Globus pallidus (tissue), 1 donor: ENCODE measurements around the gene SPATA33.
"Not testable (repeated sequence)": the region's sequence is repeated elsewhere in the genome, so short reads cannot be mapped to it uniquely, and the experiment has no call there.

Source experiments
- DNase-seq: peaks from one replicate; pipeline ENCODE4 v3.0.0-alpha.2; 2015; ENCODE audit warnings: low spot score

The SPATA33 gene

DNA sequence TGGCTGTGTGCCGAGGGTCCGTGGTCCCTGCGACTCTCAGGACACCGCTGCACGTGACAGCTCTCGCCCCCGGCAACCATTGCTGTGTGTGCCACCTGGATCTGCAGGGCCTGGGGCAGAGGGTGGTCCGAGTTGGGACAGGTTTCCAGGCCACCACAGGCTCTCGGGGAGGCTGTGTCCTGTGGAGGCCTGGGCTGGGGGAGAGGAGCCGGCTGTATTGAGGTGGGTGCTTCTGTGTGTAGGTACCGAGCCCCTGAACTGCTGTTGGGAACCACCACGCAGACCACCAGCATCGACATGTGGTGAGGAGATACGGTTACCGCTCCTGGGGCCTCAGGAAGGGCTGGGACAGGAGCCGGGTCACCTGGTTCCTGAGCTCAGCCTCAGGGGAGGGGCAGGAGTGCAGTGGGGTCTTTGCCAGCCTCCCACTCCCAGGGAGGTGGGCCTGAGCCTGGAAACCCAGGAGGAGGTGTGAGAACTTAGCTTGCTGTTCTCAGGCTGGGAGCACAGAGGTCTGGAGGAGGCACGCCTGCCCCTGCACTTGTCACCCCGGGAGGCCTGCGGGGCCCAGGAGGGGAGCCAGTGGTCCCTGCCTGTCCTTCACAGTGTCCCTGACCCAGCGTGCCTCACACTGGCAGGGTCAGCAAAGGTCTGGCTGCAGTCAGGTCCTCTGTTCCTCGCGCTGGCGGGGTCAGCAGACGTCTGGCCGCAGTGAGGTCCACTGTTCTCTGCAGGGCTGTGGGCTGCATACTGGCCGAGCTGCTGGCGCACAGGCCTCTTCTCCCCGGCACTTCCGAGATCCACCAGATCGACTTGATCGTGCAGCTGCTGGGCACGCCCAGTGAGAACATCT lies 36.5 kb downstream of the SPATA33 start:
- no peak for DNase-seq

DNA sequence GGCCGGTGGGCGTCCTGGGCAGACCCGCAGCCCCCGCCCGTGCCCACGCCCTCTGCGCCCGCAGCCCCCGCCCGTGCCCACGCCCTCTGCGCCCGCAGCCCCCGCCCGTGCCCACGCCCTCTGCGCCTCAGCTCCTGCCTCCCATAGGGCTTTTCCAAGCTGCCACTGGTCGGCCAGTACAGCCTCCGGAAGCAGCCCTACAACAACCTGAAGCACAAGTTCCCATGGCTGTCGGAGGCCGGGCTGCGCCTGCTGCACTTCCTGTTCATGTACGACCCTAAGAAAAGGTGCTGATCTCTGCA lies 37.1 kb downstream of the SPATA33 start:
- not testable (repeated sequence) for DNase-seq

DNA sequence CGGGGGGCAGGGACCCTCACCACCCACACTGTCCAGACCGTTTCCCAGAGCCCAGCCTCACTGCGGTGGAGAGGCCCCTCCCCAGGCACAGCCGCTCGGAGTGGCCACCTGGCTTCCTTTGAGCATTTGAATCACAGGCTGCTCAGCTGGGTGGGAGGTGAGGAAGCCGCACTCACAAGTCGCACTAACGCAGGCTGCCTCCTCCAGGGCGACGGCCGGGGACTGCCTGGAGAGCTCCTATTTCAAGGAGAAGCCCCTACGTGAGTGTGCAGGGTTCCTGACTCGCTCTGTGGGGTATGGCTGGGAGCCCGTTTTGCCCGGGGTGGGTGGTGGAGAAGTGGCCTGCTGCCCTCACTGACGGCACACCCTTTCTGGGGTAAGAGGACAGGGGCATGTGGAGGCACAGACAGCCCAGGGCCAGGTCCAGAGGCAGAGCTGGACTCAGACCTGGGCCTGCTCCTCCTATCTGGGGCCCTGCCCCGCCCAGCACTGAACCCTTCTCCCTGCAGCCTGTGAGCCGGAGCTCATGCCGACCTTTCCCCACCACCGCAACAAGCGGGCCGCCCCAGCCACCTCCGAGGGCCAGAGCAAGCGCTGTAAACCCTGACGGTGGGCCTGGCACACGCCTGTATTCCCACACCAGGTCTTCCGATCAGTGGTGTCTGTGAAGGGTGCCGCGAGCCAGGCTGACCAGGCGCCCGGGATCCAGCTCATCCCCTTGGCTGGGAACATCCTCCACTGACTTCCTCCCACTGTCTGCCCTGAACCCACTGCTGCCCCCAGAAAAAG lies 37.6 kb downstream of the SPATA33 start:
- no peak for DNase-seq

DNA sequence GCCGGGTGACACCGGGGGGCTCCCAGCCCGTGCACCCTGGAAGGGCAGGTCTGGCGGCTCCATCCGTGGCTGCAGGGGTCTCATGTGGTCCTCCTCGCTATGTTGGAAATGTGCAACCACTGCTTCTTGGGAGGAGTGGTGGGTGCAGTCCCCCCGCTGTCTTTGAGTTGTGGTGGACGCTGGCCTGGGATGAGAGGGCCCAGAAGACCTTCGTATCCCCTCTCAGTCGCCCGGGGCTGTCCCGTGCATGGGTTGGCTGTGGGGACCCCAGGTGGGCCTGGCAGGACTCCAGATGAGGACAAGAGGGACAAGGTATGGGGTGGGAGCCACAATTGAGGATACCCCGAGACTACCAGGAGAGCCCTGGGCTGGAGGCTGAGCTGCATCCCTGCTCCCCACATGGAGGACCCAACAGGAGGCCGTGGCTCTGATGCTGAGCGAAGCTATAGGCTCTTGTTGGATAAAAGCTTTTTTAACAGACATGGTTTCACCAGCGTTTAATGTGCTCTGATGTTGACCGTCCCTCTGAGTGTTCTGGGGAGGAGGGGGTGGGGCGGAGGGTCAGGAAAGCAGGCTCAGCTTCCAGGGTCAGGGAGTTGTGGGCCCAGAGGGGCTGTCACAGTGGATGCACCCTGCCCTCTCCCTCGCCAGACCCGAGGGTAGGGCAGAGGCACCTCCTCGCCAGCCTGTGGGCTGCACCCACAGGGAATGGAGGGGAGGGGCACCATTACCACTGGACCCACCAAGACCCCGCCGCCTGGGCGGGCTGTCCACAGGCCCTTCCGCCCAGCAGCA lies 38.4 kb downstream of the SPATA33 start:
- no peak for DNase-seq

DNA sequence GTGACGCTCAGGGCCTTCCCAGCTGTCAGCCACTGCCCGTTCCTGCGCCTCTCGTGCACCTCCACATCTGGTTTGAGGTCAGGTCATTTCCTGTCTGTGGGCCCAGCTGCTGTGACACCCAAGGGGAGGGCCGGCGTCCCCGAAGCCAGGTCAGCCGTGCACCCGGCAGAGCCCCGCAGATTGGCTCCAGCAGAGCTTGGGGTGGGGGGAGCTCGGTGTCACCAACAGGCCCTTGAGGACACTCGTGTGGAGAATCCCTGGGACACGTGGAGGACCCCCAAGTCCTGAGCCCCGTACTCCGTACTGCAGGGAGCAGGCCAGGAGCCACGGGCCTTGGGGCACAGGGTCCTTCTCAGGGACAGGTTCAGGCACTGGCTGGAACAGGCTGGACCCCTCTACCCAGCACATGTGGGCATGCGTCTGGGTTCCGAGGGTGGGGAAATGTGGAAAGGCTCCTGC lies 39.1 kb downstream of the SPATA33 start:
- no peak for DNase-seq

DNA sequence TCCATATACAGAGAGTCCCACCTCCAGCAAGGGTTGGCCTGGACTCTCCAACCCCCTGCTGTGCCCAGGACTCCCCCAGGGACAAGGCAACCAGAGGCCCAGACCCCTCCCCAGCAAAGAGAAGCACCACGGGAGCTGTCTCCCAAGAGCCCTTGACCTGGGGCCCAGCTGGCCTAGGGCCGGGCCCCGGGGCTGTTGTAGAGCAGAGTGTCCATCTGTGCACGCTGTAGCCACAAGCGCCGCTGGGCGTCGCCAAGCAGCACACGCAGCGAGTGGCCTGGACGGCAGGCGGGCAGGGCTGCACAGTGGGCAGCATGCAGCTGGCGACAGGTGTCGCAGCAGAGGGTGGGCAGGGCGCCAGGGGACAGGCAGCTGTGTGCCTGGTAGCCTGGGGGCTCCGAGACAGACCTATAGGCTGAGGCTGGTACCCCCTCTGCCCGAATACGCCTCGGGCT lies 39.6 kb downstream of the SPATA33 start:
- DNase-seq: no peak

DNA sequence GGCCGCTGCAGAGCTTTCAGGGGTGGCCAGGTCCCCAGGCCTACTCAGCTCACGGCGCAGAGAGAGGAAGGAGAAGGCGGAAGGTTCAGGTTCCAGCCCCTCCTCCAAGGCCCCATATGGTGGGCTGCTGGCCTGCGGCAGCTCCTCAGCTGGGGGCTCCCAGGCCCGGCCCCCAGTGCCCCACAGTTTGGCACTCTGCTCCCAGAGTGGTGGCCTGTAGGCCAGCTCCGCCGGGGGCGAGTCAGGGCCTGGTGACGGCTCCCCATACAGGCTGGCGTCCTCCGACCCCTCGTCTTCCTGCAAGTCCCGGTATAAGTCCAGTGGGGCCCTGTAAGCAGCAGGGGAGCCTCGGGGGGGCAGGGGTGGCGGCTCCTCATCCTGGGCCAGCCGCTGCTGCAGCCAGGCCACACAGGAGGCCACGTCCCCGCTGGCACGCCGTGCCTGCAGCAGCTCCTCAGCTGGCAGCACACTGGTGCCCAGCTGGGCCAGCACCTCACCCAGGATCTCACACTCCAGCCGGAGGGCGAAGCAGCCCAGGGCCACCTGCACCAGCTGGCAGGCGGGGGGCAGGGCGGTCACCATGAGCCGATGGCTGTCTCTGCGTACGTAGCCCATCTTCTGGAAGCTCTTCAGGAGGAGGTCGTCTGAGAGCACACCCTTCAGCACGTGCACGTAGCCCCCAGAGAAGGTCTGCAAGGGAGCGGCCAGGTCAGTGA lies 40.1 kb downstream of the SPATA33 start:
- no peak for DNase-seq

DNA sequence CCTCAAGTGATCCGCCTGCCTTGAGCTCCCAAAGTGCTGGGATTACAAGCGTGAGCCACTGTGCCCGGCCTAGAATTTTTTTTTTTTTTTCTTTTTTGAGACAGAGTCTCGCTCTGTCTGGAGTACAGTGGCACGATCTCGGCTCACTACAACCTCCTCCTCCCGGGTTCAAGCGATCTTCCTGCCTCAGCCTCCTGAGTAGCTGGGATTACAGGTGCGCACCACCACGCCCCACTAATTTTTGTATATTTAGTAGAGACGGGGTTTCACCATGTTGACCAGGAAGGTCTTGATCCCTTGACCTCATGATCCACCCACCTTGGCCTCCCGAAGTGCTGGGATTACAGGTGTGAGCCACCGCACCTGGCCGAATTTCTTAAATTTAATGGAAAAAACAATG lies 41.1 kb downstream of the SPATA33 start:
- DNase-seq: not testable (repeated sequence)

DNA sequence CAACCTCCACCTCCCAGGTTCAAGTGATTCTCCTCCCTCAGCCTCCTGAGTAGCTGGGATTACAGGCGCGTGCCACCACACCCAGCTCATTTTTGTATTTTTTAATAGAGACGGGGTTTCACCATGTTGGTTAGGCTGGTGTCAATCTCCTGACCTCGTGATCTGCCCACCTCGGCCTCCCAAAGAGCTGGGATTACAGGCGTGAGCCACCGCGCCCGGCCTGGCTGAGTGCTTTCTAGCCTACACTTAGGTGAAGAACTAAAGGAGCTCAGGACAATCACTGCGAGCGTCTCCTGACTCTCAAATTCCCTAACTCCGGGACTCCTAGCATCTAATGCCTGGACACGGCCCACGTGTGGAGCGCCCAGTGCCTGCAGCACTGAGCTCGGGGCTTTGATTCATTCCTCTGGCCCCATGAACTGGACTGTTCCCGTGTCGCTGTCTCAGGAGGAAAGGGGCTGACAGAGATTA lies 42.0 kb downstream of the SPATA33 start:
- not testable (repeated sequence) for DNase-seq

DNA sequence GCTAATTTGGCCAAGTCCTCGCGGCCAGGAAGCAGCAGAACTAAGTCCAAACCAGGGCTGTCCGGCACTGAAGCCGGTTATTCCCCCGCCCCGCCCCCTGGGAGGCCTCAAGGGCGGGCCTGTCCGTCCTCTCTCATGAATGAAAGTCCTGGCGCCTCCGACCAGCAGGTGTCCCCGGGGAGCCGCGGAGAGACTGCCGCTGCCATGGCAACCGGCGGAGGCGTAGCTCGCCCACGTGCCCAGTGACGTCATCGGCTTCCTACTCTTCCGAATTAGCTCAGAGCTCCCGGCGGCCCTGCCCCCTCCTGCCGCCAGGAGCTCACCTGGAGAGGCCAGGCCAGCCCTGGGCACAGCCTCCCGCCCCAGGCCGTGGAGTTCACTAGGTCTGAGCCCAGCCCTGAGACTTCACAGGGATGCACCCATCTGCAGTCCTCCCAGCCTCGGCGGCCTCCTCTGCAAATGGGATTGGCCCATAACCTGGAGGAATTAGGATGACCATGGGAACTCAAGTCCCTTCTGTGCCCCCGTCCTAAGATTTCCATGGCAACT lies 42.5 kb downstream of the SPATA33 start:
- DNase-seq: peak; percentile 98

DNA sequence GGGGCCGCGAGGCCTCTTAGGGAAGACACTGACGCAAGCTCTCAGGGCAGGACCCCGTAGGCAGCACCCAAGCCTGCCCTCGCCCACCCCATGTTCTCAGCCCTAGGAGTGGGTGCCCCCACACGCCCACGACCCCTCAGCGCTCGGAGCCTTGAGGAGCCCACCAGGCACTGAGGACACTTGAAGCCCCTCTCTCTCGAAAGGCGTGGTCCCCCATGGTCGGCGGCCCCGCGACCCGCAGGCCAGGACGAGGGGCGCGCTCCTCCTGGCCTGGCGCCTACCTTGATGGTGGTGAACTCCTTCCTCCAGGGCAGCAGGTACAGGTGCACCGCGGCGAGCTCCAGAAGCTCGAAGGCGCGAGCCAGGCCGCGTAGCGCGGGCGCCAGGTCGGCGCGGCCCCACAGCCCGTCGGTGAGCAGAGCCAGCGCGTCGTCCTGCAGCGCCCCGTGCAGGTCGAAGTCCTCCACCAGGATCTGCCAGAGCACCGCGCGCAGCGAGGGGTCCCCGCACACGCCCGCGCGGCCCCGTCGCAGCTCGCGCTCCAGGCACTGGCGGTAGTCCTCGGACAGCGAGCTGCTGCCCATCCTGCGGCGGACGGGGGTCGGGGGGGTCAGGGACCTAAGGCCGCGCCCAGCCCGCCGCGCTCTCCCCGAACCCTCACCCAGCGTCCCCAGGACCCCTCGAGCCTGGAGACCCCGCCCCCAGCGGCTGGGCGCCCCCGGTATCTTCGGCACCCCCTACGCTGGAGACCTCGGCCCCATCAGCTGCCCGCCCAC lies 43.2 kb downstream of the SPATA33 start:
- no peak for DNase-seq

DNA sequence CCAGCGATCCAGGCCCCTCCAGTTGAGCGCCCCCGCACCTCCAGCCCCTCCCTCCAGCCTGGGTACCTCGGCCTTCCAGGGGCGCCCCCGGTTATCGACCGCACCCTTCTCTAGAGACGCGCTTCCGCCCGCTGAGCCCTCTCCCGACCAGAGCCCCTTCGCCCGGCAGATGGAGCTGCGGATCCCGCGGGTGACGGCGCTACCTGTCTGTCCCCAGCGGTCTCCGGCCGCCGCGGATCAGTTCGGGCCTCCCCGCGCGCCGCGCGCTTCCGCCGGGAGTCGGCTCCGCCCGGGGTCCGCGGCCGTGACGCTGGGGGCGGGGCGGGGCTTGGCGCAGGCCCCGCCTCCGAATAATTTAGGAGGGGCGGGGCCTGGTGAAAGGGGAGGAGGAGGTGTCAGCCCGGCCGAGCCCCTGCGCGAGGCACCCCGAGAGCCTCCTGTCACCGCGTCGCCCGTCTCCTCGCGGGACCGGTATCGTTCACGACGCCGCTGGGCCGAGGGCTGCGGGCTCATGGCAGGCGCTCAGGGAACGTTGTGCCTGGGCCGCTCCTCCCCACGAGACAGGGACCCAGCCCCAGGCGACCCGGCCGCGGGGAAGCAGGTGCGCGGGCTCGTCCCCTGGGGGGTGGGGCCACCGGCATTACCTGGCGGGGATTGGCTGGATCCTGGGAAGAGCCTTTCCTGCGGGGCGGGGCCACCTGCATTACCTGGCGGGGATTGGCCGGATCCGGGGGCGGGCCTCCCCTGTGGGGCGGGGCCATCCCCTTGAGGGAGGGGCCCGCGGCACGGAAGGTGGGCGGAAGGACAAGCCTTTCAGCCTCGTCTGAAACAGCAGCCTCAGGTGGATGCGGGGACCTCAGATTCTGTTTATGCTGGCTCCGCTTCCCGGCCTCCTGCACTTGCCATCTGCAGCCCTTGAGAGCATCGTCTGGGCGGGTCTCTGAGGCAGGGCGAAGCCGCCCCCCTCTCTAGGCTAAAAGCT lies 44.1 kb downstream of the SPATA33 start, which contains the start of gene SPATA2L:
Gene SPATA2L (minus strand): TSS at position 281 of the 982 bp plus-strand sequence. CDS start 473 bp downstream, outside the sequence.
- DNase-seq: peak; percentile 60

DNA sequence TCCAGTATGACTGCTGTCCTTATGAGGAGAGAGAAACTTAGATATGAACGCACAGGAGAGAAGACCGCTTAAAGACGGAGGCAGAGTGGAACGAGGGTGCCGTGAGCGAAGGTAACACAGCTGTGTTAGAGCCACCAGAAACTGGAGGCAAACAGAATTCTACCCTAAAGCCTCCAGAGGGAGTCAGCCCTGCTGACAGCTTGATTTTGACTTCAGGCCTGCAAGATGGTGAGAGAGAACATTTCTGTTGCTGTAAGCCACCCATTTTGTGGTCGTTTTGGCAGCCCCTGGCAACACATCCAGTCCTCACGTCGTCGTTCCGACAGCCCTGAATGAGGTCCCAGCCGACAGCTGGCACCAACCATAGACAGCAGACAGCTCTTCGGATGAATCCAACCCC lies 46.6 kb downstream of the SPATA33 start:
- DNase-seq: no peak

DNA sequence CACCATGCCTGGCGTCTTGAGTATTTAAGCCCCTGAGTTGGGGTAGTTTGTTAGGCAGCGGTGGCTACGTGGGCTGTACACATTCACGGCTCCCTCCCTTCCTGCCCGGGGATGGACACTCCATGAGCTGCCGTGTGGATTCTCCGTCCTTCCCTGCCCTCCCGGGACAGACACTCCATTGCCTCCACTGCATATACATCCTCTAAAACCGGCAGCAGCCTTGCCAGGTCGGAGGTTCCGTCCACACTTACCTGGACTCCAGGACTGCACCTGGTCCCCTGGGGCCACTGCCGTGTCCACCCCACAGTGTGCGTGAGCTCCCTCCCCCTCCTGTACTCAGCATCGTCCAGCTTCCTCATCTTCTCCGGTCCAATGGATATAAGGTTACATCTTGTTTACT lies 47.4 kb downstream of the SPATA33 start:
- DNase-seq: no peak

DNA sequence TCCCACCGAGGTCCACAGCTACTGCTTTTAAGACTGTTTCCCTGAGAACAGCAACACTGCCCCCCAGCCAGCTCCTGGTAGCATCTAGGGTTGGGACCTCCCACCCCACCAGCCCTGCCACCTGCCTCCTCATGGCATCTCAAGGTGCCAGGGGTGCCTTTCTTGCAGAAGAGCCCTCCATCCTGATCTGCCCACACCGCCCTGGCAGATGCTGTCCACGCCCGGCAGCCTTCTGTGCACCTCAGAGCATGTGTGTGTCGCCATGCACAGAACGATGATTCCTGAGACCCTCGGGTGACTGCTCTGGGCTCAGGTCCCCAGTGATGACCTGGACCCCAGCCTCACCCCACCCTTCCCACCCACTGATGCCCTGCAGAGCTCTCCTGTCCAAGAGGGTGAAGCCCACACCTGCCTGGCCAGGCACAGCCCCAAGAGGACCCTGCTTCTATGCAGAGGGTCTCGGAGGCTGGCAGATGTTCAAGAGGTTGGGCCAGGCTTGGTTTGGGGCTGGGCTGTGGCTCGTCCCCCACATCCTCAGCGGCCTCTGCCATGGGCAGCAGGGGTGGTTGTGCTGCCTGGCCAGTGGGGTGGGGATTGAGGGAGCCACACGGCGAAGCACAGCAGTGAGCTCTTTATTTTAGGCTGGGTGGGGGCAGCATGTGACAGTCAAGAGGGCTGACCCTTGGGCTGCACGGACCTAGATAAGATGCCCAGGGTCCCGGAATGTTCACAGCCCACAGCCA lies 49.1 kb downstream of the SPATA33 start:
- no peak for DNase-seq

DNA sequence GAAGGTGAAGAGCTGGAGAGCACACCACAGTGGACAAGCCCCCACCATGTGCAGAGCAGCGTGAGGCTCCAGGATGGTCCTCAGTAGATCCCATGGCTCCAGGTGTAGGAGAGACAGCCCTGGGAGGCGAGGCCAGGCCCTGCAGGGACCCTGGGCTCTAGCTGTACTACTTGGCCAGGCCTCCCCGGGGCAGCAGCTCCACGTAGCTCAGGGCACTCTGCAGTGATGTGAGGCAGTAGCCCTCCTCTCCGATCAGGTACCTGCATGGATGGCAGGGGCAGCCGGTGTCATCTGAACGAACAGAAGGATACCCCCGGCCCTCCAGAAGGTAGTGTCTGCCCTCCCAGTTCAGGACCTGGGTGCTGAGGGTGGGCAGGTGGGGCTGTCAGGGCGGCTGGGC lies 50.1 kb downstream of the SPATA33 start:
- DNase-seq: no peak

DNA sequence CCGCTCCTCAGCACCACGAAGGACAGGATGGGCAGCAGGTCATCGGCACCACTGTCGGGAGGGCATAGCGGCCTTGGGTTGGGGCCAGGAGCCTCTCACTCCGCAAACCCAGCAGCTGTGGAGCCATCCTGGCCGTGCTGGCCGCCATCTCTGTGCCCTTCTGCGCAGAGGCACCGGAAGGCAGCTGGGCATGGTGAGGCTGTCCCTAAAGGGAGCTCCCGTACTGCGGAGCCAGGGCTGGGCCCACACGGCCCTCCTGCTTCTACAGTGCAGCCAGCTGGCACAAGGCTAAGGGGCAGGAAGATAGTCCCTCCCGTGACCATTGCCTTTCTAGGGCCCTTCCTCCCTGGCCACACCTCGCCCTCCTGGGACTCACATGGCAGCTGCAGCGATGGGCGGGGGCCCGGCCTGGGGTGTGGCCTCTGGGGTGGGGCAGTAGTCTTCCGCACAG lies 50.9 kb downstream of the SPATA33 start:
- no peak for DNase-seq

DNA sequence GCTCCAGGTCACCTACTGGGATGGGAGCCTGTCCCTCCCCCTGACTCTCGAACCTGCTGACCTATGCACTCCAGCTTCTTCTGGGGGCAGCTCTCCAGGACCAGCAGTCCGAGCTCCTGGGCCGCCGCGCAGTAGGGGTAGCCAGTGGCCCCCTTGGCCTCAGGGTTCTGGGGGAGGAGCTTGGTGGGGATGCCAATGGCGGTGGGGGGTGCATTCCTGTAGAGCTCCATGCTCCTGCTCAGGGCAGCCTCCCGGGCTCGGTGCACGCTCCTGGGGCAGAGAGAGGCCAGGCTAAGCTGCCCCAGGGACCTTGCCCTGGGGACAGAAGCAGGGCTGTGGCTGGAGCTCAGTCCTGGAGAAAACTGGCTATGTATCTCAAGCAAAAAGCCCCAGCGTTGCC lies 51.5 kb downstream of the SPATA33 start:
- no peak for DNase-seq
